Left lobe of liver (tissue), 2 donors: ENCODE data around the gene LSM7. TPM values are rescaled to one million over a fixed set of nuclear protein-coding genes. Genes with fewer than 3 reads are reported as not detected.

ENCODE experiments used
- ATAC-seq: fragments of 200-7000 bp; cut with Tn5 transposase; one replicate; pipeline ENCODE4 v1.9.1; 2020; ENCODE audit warnings: mild to moderate bottlenecking, moderate library complexity
- DNase-seq: peaks from one replicate; pipeline ENCODE4 v3.0.0-alpha.2; 2020; ENCODE audit warnings: low spot score
- total RNA-seq: library from RNA; stranded (reverse); gene quantifications from one replicate; pipeline ENCODE4 v1.2.1, GENCODE V29; 2021
- donor health status: DM: no; HTN: no; CAD: no; lungs with moderate emphysema.
- donor health status: DM: no; HTN: yes; CAD: no.

Gene LSM7
- total RNA-seq, 1 donor from 2014 or later: 27.8 TPM

DNA sequence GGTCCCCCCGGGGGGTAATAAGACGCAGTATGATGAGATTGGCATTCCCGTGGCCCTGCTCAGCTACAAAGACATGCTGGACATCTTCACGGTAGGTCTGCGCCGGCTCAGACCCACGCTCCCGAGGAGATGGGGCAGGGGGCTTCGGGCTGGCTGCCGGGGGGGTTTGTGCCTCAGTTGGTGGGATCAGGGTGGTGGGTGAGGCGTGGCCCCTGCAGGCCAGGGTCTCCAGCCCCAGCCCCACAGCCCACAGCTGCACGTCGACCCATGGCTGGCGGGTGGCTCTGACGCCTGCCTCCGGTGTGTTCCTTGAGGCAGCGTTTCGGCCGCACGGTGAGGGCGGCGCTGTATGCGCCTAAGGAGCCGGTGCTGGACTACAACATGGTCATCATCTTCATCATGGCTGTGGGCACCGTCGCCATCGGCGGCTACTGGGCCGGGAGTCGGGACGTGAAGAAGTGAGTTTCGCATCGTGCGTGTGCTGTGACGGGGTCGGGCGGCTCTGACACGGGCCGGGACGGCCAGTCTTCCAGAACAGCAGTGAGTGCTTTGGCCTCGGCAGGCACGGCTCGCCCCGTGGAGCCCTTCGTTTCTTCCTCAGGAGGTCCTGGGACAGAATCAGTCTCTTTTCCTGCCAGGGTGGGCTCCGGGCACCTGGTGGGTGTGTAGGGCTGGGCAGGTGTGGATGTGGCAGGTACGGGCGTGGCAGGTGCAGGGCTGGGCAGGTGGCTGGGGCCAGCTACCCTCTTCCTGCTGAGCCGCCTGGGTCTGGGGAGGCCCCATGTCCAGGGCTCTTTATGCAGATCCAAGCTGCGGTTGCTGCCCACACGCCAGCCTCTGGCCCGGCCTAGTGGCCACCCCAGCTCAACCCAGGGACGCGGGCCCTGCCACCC lies 10.6 kb upstream of the LSM7 start:
- no peak for ATAC-seq
- no peak for DNase-seq

DNA sequence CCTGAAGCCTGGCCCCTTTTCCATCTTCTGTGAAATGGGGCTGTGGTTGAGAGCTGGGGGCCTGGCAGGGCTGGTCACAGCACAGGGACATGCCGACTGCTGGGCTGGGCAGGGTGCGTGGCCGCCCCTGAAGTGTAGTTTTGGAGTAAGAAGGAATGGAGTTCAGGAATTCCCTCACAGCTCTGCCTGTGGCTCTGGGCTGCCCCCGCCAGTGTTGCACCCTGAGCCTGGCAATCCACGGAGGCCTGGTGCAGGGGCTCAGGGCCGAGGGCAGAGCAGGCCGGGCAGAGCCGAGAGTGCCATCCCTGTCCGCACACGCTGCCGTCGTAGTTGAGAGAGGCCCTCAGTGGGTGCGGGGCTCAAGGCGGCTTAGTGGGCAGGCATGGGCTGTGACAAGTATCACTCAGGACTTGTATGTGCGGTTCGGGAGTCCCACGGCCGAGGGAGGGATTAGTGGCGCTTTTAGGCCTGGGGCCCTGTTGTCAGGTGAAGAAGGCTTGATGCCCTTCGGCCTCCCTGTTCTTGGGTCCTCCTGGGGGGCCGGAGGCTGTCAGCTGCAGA lies 9.7 kb upstream of the LSM7 start:
- no peak for DNase-seq
- ATAC-seq: no peak

DNA sequence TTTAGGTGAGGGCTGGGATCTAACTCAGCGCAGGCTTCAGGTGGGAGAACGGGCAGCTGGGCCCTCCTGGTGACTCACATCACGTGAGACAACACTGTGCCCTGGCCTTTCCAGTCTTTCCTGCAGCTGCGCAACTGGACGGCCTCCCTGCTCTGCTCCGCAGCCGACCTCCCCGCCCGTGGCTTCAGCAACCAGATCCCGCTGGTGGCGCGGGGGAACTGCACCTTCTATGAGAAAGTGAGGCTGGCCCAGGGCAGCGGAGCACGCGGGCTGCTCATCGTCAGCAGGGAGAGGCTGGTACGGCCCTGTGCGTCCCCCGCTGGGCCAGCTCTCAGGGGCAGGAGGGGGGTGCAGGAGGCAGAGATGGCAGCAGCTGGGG lies 8.9 kb upstream of the LSM7 start:
- ATAC-seq (no peak), DNase-seq (no peak)

DNA sequence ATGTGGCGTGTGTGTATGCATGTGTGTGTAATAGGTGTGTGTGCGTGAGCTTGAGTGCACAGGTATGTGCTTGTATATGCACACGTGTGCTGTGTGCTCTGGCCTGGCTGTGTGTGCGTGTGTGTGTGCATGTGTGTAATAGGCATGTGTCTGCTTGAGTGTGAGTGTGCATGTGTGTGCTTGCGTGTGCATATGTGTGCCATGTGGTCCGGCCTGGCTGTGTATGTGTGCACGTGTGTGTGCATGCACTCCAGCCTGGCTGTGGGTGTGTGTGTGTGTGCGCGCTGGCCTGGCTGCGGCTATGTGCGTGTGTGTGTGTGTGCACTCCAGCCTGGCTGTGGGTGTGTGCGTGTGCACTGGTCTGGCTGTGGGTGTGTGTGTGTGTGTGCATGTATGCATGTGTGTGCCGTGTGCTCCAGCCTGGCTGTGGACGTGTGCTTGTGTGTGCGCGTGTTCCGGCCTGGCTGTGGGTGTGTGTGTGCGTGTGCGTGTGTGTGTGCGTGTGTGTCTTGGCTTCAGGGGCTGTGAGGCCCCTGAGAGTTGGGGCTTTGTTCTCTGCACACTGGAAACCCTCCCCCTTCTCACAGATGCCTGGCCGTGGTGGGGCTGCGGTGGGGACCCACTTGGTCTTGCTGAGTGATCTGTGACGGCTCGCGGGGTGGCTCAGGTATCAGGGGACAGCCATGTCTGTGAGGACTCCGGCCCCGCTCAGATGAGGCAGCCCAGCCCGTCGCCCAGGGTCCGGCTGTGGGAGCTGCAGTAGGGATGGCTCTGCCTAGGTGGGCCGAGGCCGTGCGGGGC lies 8.3 kb upstream of the LSM7 start:
- no peak for DNase-seq
- no peak for ATAC-seq

DNA sequence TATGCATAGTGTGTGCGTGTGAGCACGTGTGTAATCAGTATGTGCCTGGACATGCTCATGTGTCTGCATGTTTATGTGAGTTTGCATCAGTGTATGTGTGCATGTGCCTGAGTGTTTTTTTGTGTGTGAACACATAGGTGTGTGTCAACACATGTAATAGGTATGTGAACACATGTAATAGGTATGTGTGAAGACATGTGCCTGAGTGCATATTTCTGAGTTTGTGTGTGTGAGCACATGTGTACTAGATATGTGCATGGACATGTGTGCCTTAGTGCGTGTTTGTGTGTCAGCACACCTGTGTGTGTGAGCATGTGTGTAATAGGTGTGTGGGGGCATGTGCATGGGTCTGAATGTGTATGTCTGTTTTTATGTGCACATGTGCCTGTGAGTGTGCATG lies 7.5 kb upstream of the LSM7 start:
- ATAC-seq: no peak
- no peak for DNase-seq

DNA sequence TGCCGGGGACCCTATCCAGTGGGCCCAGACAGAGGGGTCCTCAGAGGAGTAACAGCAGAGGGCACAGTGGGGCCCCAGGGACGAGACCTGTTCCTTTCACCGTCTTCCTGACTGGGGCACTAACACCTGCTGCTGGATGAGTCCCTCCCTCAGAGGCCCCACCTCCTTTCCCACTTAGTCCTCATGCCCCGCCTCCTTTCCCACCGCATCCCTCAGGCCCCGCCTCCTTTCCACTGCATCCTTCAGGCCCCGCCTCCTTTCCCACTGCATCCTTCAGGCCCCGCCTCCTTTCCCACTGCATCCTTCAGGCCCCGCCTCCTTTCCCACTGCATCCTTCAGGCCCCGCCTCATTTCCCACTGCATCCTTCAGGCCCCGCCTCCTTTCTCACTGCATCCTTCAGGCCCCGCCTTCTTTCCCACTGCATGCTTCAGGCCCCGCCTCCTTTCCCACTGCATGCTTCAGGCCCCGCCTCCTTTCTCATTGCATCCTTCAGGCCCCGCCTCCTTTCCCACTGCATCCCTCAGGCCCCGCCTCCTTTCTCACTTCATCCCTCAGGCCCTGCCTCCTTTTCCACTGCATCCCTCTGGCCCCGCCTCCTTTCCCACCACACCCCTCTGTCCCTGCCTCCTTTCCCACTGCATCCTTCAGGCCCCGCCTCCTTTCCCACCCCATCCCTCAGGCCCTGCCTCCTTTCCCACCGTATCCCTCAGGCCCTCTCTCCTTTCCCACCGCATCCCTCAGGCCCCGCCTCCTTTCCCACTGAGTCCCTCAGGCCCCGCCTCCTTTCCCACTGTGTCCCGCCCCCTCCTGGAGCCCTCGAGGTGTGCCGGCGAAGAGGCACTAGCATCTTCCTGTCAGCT lies 6.8 kb upstream of the LSM7 start:
- ATAC-seq (no peak), DNase-seq (no peak)

DNA sequence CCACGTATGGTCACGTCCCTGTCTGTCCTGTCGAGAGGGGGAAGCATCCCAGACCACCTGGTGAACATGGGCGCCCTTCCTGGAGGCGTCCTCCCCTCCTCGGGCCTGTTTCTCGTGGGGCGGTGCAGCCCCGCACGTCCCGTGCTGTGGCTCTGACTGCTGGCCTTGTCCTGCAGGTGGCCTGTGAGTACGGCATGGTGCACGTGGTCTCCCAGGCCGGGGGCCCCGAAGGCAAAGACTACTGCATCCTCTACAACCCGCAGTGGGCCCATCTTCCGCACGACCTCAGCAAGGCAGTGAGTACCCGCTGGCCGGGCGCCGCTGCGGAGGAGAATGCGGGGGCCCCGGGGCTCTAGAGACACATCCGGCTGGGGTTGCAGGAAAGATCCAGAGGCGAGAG lies 6.0 kb upstream of the LSM7 start:
- DNase-seq: no peak
- no peak for ATAC-seq

DNA sequence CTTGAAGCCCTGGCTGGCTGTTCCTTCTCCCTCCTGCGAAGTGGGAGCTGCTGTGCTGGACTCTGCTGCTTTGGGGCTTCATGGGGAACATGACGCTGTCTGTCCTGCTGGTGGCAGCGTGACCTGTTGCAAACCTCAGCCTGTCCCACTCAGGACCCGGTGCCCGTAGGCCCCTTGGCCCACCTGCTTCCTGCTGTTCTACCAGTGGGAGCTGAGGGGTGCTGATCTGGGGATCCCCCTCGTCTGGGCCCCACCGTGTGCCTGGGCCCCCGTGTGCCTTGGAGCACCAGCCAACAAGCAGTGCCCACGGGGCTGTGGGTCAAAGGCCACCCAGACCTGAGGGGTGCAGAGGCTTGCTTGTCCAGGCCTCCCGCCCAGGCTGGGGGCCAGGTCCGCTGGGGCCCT lies 5.4 kb upstream of the LSM7 start:
- DNase-seq (no peak), ATAC-seq (no peak)

DNA sequence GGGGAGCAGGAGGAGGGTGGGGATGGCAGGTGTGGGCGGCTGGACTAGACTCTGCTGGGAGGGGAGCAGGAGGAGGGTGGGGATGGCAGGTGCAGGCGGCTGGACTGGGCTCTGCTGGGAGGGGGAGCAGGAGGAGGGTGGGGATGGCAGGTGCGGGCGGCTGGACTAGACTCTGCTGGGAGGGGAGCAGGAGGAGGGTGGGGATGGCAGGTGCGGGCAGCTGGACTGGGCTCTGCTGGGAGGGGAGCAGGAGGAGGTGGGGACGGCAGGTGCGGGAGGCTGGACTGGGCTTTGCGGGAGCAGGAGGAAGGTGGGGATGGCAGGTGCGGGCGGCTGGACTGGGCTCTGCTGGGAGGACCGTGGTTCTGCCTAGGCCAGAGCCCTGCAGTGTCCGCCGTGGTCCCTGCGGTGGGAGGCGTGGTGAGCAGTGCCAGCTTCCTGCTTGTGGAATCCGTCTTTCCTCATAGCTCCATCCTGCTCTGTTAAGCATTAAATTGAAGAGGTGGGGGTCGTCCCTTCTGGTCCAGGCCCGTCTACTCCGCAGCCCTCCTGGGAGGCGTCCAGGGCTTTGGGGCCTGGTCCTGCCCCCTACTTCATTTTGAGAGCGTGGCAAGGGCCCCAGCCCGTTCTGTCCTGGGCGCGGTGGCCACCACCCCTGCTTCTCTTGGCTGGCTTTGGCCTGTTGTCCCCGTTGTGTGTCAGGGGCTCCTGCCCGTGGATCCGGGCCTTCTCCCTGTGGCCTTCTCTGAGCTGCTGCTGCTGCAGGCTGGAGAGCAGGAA lies 4.8 kb upstream of the LSM7 start:
- DNase-seq (no peak), ATAC-seq (no peak)

DNA sequence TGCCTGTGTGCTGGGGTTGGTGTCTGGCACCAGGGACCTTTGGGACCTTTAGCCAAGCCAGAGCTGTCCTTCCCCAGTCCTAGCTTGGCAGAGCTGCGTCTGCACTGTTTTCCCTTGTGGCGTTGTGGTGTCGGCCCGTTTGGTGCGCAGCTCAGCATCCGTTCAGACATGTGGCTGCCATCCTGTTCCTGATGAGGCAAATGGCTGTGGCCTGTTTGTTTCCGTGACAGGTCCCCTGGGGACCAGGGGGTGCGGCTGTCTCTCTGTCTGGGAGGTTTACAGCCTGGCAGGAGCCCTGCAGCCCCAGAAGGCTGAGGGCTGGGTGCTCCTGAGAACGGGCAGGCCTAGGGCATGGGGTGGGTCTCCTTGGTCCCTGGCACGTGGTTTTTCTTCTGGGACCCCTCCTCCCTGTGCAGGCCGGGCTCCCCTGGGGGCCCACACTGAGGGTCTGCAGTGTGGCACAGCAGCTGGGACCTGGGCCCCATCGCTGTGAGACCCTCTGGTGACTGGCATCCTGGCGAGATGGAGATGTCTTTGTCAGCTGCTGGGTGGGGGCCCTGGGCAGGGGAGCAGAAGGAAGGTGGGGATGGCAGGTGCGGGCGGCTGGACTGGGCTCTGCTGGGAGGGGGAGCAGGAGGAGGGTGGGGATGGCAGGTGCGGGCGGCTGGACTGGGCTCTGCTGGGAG lies 4.1 kb upstream of the LSM7 start:
- no peak for DNase-seq
- ATAC-seq: no peak

DNA sequence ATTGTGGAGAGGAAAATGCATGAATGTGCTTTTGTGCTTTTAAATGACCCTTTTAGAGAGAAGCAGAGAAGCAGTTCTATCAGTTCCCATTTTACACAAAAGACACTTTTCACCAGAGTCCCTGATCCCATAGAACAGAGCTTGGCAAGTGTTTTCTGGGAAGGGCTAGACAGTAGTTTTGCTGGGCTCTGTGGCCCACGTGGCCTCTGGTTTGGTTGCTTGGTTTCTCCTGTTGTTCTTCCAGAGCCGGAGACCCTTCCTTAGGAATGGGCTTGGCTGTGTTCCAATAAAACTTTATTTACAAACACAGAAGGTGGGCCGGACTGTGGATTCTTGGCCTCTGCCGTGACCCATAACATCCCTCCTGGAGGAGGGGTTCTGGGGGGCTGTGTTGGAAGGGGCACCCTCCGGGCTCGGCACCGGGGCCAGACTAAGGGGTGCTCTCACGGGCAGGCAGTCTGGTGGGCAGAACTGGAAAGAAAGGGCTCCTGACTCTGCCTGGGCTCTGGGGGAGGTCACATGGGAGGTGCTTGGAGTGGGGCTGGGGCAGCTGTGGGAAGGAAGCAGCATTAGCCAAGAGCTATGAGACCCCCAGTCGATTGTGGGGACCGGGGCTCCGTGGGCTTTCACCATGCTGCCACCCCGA lies 3.3 kb upstream of the LSM7 start:
- no peak for ATAC-seq
- no peak for DNase-seq

DNA sequence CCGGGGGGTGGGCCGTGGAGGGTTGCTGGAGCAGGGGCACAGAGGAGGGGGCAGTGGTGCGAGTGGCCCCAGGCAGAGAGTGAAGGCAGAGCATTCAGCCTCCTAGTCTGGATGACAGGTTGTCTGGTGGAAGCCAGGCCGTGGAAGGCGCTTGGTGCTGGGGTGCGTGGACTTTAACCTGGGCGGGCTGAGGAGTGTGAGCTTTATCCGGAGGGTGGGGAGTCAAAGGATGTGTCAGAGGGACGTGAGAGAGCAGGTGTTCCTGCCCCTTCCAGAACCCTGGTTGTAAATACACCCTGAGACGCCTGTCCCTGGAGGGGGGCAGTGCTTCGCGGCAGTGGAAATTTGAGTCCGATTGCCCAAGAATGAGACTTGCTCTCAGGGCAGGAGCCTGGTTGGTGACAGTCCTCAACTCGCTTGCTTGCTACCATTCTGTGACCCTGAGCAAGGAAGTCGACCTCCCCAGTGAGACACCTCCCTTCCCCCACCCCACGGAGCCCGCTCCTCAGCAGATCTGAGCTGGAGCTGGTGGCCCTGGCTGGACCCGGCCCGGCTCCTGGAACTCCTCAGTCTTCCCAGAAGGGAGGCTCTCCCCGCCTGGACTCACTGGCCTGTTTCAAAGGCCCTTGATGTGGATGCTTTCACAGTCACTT lies 2.4 kb upstream of the LSM7 start:
- ATAC-seq: peak; percentile 70
- DNase-seq: peak; percentile 58

DNA sequence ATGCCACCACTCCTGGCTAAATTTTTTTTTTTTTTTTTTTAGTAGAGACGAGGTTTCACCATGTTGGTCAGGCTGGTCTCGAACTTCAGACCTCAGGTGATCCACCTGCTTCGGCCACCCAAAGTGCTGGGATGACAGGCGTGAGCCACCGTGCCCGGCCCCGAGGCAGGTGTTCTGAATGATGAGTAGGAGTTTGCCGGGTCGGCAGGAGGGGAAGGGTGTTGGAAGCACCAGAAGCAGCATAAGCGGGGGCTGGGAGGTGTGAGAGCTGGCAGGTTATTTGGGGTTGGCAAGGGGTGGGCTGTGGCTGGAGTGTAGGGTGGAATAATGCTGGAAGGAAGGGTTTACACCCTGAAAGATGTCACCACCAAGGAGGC lies 1.9 kb upstream of the LSM7 start:
- no peak for DNase-seq

DNA sequence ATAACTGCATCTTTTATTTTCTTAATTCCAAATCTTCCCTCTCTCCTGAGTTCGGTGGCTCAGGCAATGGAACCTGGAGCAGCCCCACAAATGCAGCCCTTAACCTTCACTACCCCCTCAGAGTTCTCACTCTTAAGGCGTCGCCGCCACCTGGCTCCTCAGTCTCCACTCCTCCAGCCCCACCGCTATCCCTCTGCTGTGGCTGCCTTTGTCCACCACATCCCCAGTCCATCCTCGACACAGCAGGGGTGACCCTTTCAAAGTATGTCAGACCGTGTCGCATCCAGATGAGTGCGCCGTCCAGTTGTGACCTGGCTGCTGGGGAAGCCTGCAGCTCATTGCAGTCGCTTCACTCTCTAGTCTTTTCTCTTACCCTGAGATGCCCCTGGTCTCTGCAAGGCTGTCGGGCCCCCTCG lies 1.1 kb upstream of the LSM7 start:
- DNase-seq (no peak), ATAC-seq (no peak)

More for the DNA sequence above, 1.9 kb upstream of the LSM7 start:
- ATAC-seq: no peak

DNA sequence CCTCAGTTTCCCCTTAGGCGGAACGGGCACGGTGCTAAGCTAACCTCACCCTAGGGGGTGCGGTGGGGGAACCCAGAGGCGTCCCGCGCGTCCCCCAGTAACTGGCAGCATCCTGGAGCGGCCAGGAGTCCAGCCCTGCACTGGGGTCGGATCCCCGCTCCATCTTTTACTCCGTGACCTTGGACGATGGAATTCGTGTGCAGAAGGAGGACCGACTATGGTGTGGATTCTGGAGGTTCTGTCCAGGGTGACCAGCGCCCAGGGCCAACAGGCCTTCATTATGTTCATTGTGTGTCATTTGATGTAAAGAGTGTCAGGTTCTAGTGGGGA lies 728 bp upstream of the LSM7 start:
- no peak for DNase-seq
- ATAC-seq: no peak

DNA sequence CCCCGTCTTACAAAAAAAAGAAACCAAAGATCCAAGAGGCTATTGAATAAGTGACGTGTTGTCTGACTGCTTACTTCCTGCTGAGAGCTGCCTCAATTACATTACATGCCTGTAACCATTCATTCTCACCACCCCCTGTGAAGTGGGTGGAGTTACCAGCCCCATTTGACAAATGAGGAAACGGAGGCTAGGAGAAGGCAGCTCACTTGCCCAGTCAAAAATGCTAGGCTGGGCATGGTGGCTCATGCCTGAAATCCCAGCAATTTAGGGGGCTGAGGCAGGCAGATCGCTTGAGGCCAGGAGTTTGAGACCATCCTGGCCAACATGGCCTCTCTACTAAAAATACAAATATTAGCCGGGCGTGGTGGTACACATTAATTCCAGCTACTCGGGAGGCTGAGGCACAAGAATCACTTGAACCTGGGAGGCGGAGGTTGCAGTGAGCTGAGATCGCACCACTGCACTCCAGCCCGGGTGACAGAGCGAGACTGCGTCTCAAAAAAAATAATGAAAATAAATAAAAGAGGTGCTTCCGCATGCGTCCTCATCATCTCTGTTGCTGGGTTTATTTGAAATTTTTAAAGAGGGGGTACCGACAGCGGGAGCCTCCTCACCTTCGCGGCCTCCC lies 499 bp downstream of the LSM7 start:
- DNase-seq (no peak), ATAC-seq (peak; percentile 13)

DNA sequence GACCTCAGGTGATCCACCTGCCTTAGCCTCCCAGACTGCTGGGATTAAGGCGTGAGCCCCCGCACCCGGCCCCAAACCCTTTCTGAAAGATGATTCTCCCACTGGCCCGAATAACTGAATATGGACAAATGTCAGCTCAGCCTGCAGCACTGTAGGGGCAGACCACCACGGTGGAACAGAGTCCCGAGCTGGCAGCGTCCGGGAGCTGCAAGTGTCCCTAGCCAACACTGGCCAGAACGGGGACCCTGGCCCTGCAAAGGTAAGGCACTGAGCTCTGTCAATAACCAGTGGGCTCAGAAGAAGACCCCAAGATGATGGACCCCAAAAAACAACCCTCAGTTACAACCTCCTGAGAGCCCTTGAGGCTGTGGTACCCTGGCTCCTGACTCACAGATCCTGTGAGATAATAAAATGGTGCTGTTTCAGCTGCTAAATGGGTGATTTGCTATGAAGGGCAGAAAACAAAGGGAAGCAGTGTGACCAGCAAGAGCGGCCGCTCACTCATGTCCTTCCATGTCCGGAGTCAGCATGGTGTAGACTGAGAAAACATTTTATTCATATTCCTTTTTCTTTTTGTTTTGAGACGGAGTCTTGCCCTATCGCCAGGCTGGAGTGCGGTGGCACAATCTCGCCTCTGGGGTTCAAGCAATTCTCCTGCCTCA lies 1.6 kb downstream of the LSM7 start:
- no peak for DNase-seq

More for the DNA sequence above, 1.6 kb downstream of the LSM7 start:
- ATAC-seq: no peak
